HepG2 (cell line): ENCODE data around the gene SIK3. TPM values are rescaled to one million over a fixed set of nuclear protein-coding genes. Genes with fewer than 3 reads are reported as not detected.
A peak's percentile ranks its signal among the peaks of the same experiment; 100 is the strongest.

Experiments used
- CAMTA2 ChIP-seq: sonication (generic); formaldehyde crosslinking; IDR thresholded peaks from 2 replicates; pipeline ENCODE4 v1.4.0; 2020; ENCODE audit warnings: mild to moderate bottlenecking, missing genetic modification reagents, borderline replicate concordance
- GTF3A ChIP-seq: sonication (generic); formaldehyde crosslinking; conservative IDR thresholded peaks from 2 replicates; pipeline ENCODE4 v1.4.0; 2020; ENCODE audit warnings: mild to moderate bottlenecking, missing genetic modification reagents
- HOXA7 ChIP-seq: sonication (generic); formaldehyde crosslinking; IDR thresholded peaks from 2 replicates; pipeline ENCODE4 v1.8.1; 2022; ENCODE audit warnings: mild to moderate bottlenecking, missing genetic modification reagents, moderate library complexity
- HOXD1 ChIP-seq: sonication (generic); formaldehyde crosslinking; IDR thresholded peaks from 2 replicates; pipeline ENCODE4 v1.5.0; 2020; ENCODE audit warnings: missing genetic modification reagents
- KAT8 ChIP-seq: IDR thresholded peaks from 2 replicates; pipeline ENCODE4 v1.6.1; 2016; ENCODE audit warnings: missing genetic modification reagents, missing compliant biosample characterization
- MBNL3 ChIP-seq: fragments of 250-450 bp; sonication (Bioruptor Pico); conservative IDR thresholded peaks from 2 replicates; pipeline ENCODE4 v1.8.0; 2022; ENCODE audit warnings: mild to moderate bottlenecking, inconsistent platforms
- MXI1 ChIP-seq: IDR thresholded peaks from 3 replicates; pipeline ENCODE4 v1.6.1; 2012; ENCODE audit warnings: low read depth, low read length, inconsistent platforms, borderline replicate concordance
- RBAK ChIP-seq: sonication (generic); formaldehyde crosslinking; IDR thresholded peaks from 2 replicates; pipeline ENCODE4 v1.5.1; 2020; ENCODE audit warnings: mild to moderate bottlenecking, missing genetic modification reagents
- REXO4 ChIP-seq: sonication (generic); formaldehyde crosslinking; IDR thresholded peaks from 2 replicates; pipeline ENCODE4 v1.8.0; 2022; ENCODE audit warnings: missing genetic modification reagents, mild to moderate bottlenecking, borderline replicate concordance
- ZBTB1 ChIP-seq: sonication (generic); formaldehyde crosslinking; IDR thresholded peaks from 2 replicates; pipeline ENCODE4 v1.4.0; 2020; ENCODE audit warnings: missing genetic modification reagents, borderline replicate concordance
- ZFP36L2 ChIP-seq: sonication (generic); formaldehyde crosslinking; IDR thresholded peaks from 2 replicates; pipeline ENCODE4 v1.4.0; 2020; ENCODE audit warnings: missing genetic modification reagents
- ZNF101 ChIP-seq: sonication (generic); formaldehyde crosslinking; IDR thresholded peaks from 2 replicates; pipeline ENCODE4 v1.4.0; 2020; ENCODE audit warnings: mild to moderate bottlenecking, low read depth, missing genetic modification reagents, borderline replicate concordance
- ZNF136 ChIP-seq: sonication (generic); formaldehyde crosslinking; IDR thresholded peaks from 2 replicates; pipeline ENCODE4 v1.8.1; 2022; ENCODE audit warnings: low read depth, mild to moderate bottlenecking, moderate library complexity, missing genetic modification reagents
- ZNF205 ChIP-seq: IDR thresholded peaks from 2 replicates; pipeline ENCODE4 v1.6.1; 2018; ENCODE audit warnings: missing biosample characterization, missing genetic modification reagents
- ZNF24 ChIP-seq: fragments of 450-650 bp; IDR thresholded peaks from 2 replicates; pipeline ENCODE4 v1.6.1; 2017; ENCODE audit warnings: antibody characterized with exemption, mild to moderate bottlenecking
- ZNF556 ChIP-seq: sonication (generic); formaldehyde crosslinking; IDR thresholded peaks from 2 replicates; pipeline ENCODE4 v1.4.0; 2020; ENCODE audit warnings: mild to moderate bottlenecking, missing genetic modification reagents, borderline replicate concordance
- polyA plus RNA-seq, 8 experiments: library from polyadenylated mRNA; depleted of rRNA in 3 of 8; stranded (reverse) in 7 of 8; unstranded in 1 of 8; fragments of >200 nt; fragmentation: Illumina TruSeq in 4 of 8; extraction: Trizol in 4 of 8; gene quantifications; 2 replicates each; pipeline versions ENCODE4 v1.2.1 to v1.2.3, GENCODE V29; 2011 to 2016; ENCODE audit warnings: low read depth in 4 of 8, missing spikeins in 1 of 8, mixed read lengths in 1 of 8; ENCODE audit not compliant: insufficient read depth in 1 of 8
- total RNA-seq, 5 experiments: library from RNA; depleted of rRNA; stranded (reverse); fragments of >200 nt; fragmentation: Illumina TruSeq; extraction: Trizol; gene quantifications; 2 replicates each; pipeline ENCODE4 v1.2.3, GENCODE V29; 2016; ENCODE audit warnings: low read depth in 1 of 5
- TF ChIP-seq, protein P1 (sequence below): sonication (generic); formaldehyde crosslinking; IDR thresholded peaks from 2 replicates; pipeline ENCODE4 v1.4.0; 2020; ENCODE audit warnings: missing genetic modification reagents
- TF ChIP-seq, protein P2 (sequence below): sonication (generic); formaldehyde crosslinking; IDR thresholded peaks from 2 replicates; pipeline ENCODE4; 2020; ENCODE audit warnings: missing genetic modification reagents, mild to moderate bottlenecking, borderline replicate concordance
- TF ChIP-seq, protein P3 (sequence below), 2 experiments: IDR thresholded peaks; 2 replicates each; pipeline ENCODE4 v1.6.1; 2011 to 2012; ENCODE audit warnings: low read length in 2 of 2, borderline replicate concordance in 1 of 2, low read depth in 1 of 2, mild to moderate bottlenecking in 1 of 2, moderate library complexity in 1 of 2

SIK3 gene
- total and polyA plus RNA-seq, 2 of the 13 experiments (the other 11 are each of a cell fraction or from before 2014, with no cell fraction given), result 5.7 to 9.8 TPM

DNA sequence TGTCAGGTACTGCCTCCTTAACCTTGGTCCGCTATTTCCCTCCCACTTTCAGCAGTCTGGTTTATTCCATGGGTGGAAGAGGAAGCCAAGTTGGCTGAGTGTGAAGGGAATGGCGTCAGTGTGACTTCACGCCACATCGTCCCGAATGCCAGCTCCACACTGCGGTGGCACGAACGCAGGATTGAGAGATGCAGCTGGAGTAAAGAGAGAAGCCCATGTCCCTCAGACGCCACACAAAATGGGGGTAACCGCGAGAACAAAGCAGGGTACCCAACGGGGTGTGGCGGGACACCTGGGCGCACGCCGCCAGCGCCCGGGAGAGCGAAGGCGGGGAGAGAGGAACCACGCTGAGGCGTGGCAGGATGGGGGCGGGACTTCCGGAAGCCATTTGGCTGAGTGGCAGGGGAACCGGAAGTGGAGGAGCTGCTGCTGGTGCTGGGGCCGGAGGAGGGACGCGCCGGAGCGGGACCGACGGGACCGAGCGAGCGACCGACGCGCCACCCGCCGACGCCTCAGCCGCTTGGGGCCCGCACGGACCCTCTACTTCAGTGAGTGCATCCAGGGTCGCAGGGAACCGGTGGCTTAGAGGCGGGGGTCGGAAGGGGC, 45.7 kb upstream of the SIK3 start, which contains the start of gene PAFAH1B2 (continued):
- TF ChIP-seq, protein P1, sequence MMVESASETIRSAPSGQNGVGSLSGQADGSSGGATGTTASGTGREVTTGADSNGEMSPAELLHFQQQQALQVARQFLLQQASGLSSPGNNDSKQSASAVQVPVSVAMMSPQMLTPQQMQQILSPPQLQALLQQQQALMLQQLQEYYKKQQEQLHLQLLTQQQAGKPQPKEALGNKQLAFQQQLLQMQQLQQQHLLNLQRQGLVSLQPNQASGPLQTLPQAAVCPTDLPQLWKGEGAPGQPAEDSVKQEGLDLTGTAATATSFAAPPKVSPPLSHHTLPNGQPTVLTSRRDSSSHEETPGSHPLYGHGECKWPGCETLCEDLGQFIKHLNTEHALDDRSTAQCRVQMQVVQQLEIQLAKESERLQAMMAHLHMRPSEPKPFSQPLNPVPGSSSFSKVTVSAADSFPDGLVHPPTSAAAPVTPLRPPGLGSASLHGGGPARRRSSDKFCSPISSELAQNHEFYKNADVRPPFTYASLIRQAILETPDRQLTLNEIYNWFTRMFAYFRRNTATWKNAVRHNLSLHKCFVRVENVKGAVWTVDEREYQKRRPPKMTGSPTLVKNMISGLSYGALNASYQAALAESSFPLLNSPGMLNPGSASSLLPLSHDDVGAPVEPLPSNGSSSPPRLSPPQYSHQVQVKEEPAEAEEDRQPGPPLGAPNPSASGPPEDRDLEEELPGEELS (CRISPR knock-in tag), result no peak; the same call in 1 of the 2 replicates
- TF ChIP-seq ZNF205 (CRISPR knock-in tag) (peak; percentile 65; the same call in 1 of the 2 replicates), ZNF101 (CRISPR knock-in tag) (no peak), ZNF556 (peak; percentile 91), ZFP36L2 (CRISPR knock-in tag) (peak; percentile 80; the same call in 1 of the 2 replicates), GTF3A (peak; percentile 73; the same call in 1 of the 2 replicates), ZNF24 (no peak), CAMTA2 (peak; percentile 85), ZBTB1 (CRISPR knock-in tag) (peak; percentile 15; the same call in 1 of the 2 replicates), REXO4 (no peak), KAT8 (CRISPR knock-in tag) (peak; percentile 83), HOXD1 (CRISPR knock-in tag) (peak; percentile 31; the same call in 1 of the 2 replicates), RBAK (CRISPR knock-in tag) (0 out of 2 replicates have a peak, but pooled peaks have one; percentile 24), MXI1 (peak; percentile 91; the same call in 2 of the 3 replicates), MBNL3 (CRISPR knock-in tag) (no peak), HOXA7 (0 out of 2 replicates have a peak, but pooled peaks have one; percentile 44), ZNF136 (no peak)
- TF ChIP-seq, protein P2, sequence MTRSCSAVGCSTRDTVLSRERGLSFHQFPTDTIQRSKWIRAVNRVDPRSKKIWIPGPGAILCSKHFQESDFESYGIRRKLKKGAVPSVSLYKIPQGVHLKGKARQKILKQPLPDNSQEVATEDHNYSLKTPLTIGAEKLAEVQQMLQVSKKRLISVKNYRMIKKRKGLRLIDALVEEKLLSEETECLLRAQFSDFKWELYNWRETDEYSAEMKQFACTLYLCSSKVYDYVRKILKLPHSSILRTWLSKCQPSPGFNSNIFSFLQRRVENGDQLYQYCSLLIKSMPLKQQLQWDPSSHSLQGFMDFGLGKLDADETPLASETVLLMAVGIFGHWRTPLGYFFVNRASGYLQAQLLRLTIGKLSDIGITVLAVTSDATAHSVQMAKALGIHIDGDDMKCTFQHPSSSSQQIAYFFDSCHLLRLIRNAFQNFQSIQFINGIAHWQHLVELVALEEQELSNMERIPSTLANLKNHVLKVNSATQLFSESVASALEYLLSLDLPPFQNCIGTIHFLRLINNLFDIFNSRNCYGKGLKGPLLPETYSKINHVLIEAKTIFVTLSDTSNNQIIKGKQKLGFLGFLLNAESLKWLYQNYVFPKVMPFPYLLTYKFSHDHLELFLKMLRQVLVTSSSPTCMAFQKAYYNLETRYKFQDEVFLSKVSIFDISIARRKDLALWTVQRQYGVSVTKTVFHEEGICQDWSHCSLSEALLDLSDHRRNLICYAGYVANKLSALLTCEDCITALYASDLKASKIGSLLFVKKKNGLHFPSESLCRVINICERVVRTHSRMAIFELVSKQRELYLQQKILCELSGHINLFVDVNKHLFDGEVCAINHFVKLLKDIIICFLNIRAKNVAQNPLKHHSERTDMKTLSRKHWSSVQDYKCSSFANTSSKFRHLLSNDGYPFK (CRISPR knock-in tag), result peak; percentile 87; the same call in 1 of the 2 replicates
- TF ChIP-seq, protein P3, sequence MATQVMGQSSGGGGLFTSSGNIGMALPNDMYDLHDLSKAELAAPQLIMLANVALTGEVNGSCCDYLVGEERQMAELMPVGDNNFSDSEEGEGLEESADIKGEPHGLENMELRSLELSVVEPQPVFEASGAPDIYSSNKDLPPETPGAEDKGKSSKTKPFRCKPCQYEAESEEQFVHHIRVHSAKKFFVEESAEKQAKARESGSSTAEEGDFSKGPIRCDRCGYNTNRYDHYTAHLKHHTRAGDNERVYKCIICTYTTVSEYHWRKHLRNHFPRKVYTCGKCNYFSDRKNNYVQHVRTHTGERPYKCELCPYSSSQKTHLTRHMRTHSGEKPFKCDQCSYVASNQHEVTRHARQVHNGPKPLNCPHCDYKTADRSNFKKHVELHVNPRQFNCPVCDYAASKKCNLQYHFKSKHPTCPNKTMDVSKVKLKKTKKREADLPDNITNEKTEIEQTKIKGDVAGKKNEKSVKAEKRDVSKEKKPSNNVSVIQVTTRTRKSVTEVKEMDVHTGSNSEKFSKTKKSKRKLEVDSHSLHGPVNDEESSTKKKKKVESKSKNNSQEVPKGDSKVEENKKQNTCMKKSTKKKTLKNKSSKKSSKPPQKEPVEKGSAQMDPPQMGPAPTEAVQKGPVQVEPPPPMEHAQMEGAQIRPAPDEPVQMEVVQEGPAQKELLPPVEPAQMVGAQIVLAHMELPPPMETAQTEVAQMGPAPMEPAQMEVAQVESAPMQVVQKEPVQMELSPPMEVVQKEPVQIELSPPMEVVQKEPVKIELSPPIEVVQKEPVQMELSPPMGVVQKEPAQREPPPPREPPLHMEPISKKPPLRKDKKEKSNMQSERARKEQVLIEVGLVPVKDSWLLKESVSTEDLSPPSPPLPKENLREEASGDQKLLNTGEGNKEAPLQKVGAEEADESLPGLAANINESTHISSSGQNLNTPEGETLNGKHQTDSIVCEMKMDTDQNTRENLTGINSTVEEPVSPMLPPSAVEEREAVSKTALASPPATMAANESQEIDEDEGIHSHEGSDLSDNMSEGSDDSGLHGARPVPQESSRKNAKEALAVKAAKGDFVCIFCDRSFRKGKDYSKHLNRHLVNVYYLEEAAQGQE (IDR thresholded peaks at IDR 0.05; ENCODE audit: borderline replicate concordance in 1 of 2, low read depth in 1 of 2, low read length in 2 of 2), result peak in 1 of 2 experiments; percentile 63; a peak in 1 of 4 replicates
